ENCODE measurements around the gene PPP2R5A. TPM values are rescaled to one million over a fixed set of nuclear protein-coding genes. Genes with fewer than 3 reads are reported as not detected.

The PPP2R5A gene
- total RNA-seq, 3 donors from 2014 or later = 56.5 to 63.9 (median 63.3) TPM

DNA sequence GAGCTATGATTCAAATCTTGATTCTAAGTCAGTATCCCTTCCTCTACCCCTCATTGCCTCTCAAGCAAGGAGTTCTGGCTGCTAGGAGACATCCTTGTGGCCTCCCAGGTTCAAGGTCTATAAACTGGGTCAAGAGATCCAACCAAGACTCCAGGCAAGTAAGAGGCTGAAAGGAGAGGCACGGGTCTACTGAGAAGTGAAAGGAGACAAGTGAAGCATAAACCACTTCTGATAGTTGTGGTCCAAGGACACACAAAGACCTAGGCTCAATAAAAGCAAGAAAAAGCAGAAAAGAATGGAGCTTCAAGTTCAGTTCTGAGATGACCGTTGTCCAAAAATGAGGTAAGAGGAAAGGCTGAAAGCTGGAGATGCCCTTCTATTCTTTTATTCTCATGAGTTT is 17.8 kb upstream of the PPP2R5A start:
- H3K4me3 ChIP-seq = no peak overlapping the region
- DNase-seq (no peak), ATAC-seq (no peak)
- H3K36me3 ChIP-seq (ENCODE audit: low read depth) = no peaks in the 10 kb centered on the region
- TF ChIP-seq, protein P1, sequence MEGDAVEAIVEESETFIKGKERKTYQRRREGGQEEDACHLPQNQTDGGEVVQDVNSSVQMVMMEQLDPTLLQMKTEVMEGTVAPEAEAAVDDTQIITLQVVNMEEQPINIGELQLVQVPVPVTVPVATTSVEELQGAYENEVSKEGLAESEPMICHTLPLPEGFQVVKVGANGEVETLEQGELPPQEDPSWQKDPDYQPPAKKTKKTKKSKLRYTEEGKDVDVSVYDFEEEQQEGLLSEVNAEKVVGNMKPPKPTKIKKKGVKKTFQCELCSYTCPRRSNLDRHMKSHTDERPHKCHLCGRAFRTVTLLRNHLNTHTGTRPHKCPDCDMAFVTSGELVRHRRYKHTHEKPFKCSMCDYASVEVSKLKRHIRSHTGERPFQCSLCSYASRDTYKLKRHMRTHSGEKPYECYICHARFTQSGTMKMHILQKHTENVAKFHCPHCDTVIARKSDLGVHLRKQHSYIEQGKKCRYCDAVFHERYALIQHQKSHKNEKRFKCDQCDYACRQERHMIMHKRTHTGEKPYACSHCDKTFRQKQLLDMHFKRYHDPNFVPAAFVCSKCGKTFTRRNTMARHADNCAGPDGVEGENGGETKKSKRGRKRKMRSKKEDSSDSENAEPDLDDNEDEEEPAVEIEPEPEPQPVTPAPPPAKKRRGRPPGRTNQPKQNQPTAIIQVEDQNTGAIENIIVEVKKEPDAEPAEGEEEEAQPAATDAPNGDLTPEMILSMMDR (IDR thresholded peaks at IDR 0.05) = no peak
- H3K9me3 ChIP-seq = no peaks in the 10 kb centered on the region
- intact Hi-C loops (cut with DNase I, micrococcal nuclease) = no loop called here
- H3K4me1 ChIP-seq (ENCODE audit: low read depth) = no peaks in the 10 kb centered on the region

DNA sequence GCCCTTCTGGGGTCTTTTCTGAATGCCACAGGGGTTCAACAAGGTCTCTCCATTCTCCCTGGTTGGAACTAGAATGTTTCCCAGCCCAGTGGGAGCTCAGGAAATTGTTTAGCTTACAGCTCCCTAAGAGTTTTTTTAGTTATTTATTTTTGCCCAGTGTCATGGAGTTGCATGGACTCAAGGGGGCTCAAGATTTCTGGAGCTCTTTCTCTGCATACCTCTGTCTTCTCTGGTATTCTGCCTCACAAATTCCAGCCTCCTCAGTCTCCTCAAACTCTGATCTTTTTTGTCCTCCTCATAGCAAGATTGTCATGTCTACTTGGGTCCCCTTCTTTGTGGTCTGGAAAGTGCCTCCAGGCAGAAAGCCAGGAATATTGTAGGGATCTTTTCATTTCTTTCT is 15.9 kb upstream of the PPP2R5A start:
- no peak for DNase-seq
- intact Hi-C loops (cut with DNase I, micrococcal nuclease) = no loop called here
- Histone ChIP-seq H3K4me3 (no peak overlapping the region), H3K36me3 (ENCODE audit: low read depth) (no peaks in the 10 kb centered on the region), H3K4me1 (ENCODE audit: low read depth) (no peaks in the 10 kb centered on the region), H3K9me3 (no peaks in the 10 kb centered on the region)
- no peak for ATAC-seq
- TF ChIP-seq, protein P1 (IDR thresholded peaks at IDR 0.05) = no peak

DNA sequence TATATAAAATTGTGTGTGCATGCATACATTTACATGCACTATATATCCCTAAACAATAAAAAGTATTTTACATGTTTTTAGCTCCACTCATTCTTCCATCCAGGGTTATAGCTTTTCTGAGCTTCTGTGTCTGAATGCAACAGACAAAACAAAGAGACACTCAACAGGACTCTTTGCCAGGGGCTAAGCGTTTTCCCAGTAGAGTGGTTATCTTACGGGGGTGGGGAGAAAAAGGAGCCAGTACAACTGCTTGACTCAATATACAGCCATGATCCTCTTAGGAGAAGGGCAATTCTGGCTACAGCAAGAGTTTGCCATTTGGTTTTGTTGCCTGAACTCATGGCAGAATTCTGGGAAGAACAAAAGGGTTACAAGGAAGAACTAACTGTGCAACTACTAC is 14.6 kb upstream of the PPP2R5A start:
- ATAC-seq (no peak), DNase-seq (no peak)
- no peaks in the 10 kb centered on the region for H3K4me1 ChIP-seq (ENCODE audit: low read depth)
- intact Hi-C loops (cut with DNase I, micrococcal nuclease) = no loop called here
- no peaks in the 10 kb centered on the region for H3K9me3 ChIP-seq
- no peaks in the 10 kb centered on the region for H3K36me3 ChIP-seq (ENCODE audit: low read depth)
- H3K4me3 ChIP-seq = no peak overlapping the region
- TF ChIP-seq, protein P1 (IDR thresholded peaks at IDR 0.05) = no peak

DNA sequence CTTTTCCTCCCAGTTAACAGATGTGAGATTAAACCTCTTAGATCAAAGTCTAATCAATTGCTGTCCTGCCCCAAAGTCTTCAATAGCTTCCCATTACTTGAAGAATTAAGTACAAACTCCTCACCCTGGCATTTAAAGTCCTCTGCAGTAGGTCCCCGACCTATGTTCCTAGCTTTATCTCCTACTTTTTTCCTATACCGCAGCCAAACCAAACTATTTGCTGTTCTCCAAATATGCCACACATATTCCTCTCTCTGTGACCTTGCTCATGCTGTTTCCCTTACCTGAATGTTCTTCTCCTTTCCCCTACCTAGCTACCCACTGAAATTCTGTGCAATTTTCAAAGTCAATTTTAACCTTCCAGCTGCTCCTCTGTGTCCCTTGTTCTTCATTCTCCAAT is 14.0 kb upstream of the PPP2R5A start:
- intact Hi-C loops (cut with DNase I, micrococcal nuclease) = no loop called here
- Histone ChIP-seq H3K9me3 (no peaks in the 10 kb centered on the region), H3K36me3 (ENCODE audit: low read depth) (no peaks in the 10 kb centered on the region), H3K4me3 (no peak overlapping the region), H3K4me1 (ENCODE audit: low read depth) (no peaks in the 10 kb centered on the region)
- no peak for DNase-seq
- ATAC-seq = no peak
- TF ChIP-seq, protein P1 (IDR thresholded peaks at IDR 0.05) = no peak

DNA sequence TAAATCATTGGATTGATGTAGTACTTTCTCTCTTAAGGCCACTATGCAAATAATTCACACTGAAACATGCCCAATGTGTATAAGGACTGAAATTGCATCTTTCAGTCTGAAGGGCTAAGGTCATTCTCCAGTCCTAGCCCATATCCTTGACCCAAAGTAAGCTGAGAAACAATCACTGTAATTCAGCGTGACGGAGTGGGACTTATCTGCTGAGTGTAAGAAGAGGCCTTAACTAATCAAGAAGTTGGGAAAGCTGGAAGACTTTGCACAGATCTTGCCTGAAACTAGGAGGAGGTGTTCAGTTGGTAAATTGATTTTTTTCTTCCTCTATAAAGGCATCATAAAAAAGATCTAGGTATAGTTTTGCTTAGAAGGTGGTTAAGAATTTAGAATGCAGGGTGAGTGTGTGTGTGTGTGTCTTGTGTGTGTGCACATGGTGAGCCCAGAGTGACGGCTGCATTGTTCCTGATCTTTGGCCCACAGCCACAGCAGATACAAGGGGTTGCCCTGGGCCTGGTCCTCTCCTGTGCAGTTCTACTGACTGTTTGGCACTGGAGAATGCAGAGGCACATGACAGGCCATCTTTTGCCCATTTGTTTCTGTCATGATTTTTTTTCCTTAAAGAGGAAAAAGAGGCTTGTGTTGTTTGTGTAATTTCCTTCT is 13.3 kb upstream of the PPP2R5A start:
- Histone ChIP-seq H3K4me3 (no peak overlapping the region), H3K9me3 (no peaks in the 10 kb centered on the region), H3K4me1 (ENCODE audit: low read depth) (no peaks in the 10 kb centered on the region), H3K36me3 (ENCODE audit: low read depth) (no peaks in the 10 kb centered on the region)
- TF ChIP-seq, protein P1 (IDR thresholded peaks at IDR 0.05) = no peak
- DNase-seq (peak in 1 of 3 donors; percentile 22), ATAC-seq (peak; percentile 55)
- intact Hi-C loops (cut with DNase I, micrococcal nuclease) = no loop called here

DNA sequence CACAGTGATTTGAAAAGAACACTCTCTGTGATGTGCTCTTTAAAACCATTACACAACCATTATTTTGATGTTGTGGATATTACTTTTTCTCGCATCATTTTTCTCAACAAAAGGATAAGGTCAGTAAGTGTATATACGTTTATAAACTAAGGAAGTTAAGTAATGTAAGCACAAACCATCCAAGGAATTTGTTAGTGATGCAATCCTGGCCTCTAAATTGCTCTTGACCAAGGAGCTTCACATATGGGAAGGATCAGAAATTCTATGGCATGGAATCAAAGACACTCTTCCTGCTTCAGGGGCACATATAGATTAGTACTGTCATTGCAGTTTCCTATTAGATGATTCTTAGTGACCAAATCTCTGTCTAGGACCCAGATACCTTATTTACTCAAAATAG is 3.6 kb upstream of the PPP2R5A start:
- intact Hi-C loops (cut with DNase I, micrococcal nuclease) = no loop called here
- no peak for DNase-seq
- Histone ChIP-seq H3K4me1 (ENCODE audit: low read depth) (peaks cover 3% of the 10 kb centered on the region), H3K36me3 (ENCODE audit: low read depth) (no peaks in the 10 kb centered on the region), H3K9me3 (no peaks in the 10 kb centered on the region), H3K4me3 (no peak overlapping the region)
- TF ChIP-seq, protein P1 (IDR thresholded peaks at IDR 0.05) = no peak
- ATAC-seq = no peak
